ENCODE results near the gene BRD4. TPM values are rescaled to one million over a fixed set of nuclear protein-coding genes. Genes with fewer than 3 reads are reported as not detected.

Gene BRD4
- total and polyA plus RNA-seq, 2 of the 13 experiments (the other 11 are each of a cell fraction or from before 2014, with no cell fraction given) = 10.5 to 11.4 TPM

DNA sequence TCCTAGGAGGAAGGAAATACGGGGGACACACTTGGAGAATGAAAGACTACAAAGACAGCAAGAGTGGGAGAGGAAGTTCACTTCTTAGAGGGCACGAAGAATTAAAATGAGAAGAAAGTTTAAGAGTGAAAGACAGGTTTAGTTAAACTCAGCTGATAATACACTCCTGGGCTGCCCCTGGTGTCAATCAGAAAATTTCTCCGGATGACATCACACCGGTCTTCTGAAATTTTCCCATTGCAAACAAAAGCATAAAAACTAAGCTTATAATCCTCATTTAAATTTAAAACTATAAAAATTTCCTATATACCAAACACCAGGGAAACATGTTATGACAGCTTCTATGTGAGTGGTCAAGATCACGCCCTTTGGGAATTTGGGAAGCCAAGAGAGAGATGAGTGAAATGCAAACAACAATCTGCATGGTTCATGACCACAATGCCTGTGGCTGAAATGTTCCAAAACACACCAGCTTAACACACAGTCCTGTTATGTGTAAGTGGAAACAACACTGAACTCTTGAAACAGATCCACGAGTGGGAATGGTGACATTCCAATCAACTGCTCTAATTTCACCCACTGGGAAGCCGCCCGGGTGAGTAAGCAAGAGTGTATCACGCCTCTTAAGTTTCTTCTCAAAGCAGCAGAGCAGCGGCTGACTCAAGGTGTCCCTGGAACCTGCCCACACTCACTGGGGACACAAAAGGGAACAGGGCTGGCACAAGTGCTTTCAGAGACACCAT, 49.0 kb downstream of the BRD4 start:
- Histone ChIP-seq H3K27ac (ENCODE audit: extremely low read length, insufficient read depth, low read length) (peak overlapping the region; percentile 70), H3K9ac (ENCODE audit: insufficient read depth, low read depth, low read length) (no peak overlapping the region), H3K36me3 (replicated peaks in 1 of 2; ENCODE audit: control insufficient read depth in 1 of 2, insufficient read depth in 2 of 2, low read length in 2 of 2) (peaks cover 0 to 11% of the 10 kb centered on the region in 2 experiments; a peak in 3 of 5 replicates), H3K4me2 (ENCODE audit: low read depth, low read length) (no peak overlapping the region), H4K20me1 (ENCODE audit: insufficient read depth, low read length) (peaks cover 97% of the 10 kb centered on the region), H3K79me2 (ENCODE audit: insufficient read depth, low read length) (peaks cover 100% of the 10 kb centered on the region), H3K4me1 (ENCODE audit: insufficient read depth, low read length) (peaks cover 94% of the 10 kb centered on the region), H2AFZ (ENCODE audit: low read length) (no peak overlapping the region), H3K4me3 (replicated peaks in 1 of 3; ENCODE audit: insufficient read depth in 1 of 3, low read depth in 2 of 3, low read length in 3 of 3) (no peak overlapping the region), H3K27me3 (ENCODE audit: control insufficient read depth in 1 of 2, insufficient read depth in 2 of 2, low read length in 2 of 2) (no peaks in the 10 kb centered on the region), H3K9me3 (ENCODE audit: low read length) (no peaks in the 10 kb centered on the region)
- ChIA-PET POLR2A (interaction anchor here (0.6 to 6.6 kb wide), 2 partner anchors 14 to 18 kb away, joined by 3 to 54 read pairs; no protein-coding TSS in a partner anchor), CTCF (ENCODE audit: low intra/inter-chr PET ratio, low total read pairs) (no interaction called here)
- BruUV-seq (replicated peaks) = no TSS peak
- DNase-seq (ENCODE audit: low spot score) = no peak
- intact Hi-C loops (cut with micrococcal nuclease; ENCODE audit: unreplicated experiment) (loop anchor here (10.0 kb wide), 1 partner anchor 91 kb away; the partner anchor contains the start of gene AKAP8), in situ Hi-C loops (cut with HindIII; ENCODE audit: extremely low pct_ligation_motif_present, low pct_unique_long_range_greater_than_20kb) (no loop called here)
- WGBS (ENCODE audit: low lambda C conversion rate) = 90% methylated on average over 10 of the region's 10 CpGs
- no peak for FAIRE-seq
- ATAC-seq = no peak
- TF ChIP-seq, protein P1, sequence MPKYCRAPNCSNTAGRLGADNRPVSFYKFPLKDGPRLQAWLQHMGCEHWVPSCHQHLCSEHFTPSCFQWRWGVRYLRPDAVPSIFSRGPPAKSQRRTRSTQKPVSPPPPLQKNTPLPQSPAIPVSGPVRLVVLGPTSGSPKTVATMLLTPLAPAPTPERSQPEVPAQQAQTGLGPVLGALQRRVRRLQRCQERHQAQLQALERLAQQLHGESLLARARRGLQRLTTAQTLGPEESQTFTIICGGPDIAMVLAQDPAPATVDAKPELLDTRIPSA (CRISPR knock-in tag; IDR thresholded peaks at IDR 0.05; ENCODE audit: borderline replicate concordance) = no peak
- TF ChIP-seq, protein P2, sequence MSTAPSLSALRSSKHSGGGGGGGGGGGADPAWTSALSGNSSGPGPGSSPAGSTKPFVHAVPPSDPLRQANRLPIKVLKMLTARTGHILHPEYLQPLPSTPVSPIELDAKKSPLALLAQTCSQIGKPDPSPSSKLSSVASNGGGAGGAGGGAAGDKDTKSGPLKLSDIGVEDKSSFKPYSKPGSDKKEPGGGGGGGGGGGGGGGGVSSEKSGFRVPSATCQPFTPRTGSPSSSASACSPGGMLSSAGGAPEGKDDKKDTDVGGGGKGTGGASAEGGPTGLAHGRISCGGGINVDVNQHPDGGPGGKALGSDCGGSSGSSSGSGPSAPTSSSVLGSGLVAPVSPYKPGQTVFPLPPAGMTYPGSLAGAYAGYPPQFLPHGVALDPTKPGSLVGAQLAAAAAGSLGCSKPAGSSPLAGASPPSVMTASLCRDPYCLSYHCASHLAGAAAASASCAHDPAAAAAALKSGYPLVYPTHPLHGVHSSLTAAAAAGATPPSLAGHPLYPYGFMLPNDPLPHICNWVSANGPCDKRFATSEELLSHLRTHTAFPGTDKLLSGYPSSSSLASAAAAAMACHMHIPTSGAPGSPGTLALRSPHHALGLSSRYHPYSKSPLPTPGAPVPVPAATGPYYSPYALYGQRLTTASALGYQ (CRISPR knock-in tag; IDR thresholded peaks at IDR 0.05) = no peak
- TF ChIP-seq, protein P3, sequence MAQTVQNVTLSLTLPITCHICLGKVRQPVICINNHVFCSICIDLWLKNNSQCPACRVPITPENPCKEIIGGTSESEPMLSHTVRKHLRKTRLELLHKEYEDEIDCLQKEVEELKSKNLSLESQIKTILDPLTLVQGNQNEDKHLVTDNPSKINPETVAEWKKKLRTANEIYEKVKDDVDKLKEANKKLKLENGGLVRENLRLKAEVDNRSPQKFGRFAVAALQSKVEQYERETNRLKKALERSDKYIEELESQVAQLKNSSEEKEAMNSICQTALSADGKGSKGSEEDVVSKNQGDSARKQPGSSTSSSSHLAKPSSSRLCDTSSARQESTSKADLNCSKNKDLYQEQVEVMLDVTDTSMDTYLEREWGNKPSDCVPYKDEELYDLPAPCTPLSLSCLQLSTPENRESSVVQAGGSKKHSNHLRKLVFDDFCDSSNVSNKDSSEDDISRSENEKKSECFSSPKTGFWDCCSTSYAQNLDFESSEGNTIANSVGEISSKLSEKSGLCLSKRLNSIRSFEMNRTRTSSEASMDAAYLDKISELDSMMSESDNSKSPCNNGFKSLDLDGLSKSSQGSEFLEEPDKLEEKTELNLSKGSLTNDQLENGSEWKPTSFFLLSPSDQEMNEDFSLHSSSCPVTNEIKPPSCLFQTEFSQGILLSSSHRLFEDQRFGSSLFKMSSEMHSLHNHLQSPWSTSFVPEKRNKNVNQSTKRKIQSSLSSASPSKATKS (CRISPR knock-in tag; IDR thresholded peaks at IDR 0.05) = no peak
- TF ChIP-seq, protein P4, sequence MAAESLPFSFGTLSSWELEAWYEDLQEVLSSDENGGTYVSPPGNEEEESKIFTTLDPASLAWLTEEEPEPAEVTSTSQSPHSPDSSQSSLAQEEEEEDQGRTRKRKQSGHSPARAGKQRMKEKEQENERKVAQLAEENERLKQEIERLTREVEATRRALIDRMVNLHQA (CRISPR knock-in tag; IDR thresholded peaks at IDR 0.05) = no peak
- TF ChIP-seq NR2F6 (IDR thresholded peaks at IDR 0.05) (no peak), NR2F6 (CRISPR knock-in tag; IDR thresholded peaks at IDR 0.05) (no peak), SYNCRIP (IDR thresholded peaks at IDR 0.05; ENCODE audit: insufficient read depth, low read depth, low read length) (no peak), ZNF34 (CRISPR knock-in tag; IDR thresholded peaks at IDR 0.05; ENCODE audit: borderline replicate concordance) (no peak), ZFP36 (IDR thresholded peaks at IDR 0.05; ENCODE audit: borderline replicate concordance, low read depth, low read length, partially characterized antibody) (no peak)
- TF ChIP-seq, protein P5, sequence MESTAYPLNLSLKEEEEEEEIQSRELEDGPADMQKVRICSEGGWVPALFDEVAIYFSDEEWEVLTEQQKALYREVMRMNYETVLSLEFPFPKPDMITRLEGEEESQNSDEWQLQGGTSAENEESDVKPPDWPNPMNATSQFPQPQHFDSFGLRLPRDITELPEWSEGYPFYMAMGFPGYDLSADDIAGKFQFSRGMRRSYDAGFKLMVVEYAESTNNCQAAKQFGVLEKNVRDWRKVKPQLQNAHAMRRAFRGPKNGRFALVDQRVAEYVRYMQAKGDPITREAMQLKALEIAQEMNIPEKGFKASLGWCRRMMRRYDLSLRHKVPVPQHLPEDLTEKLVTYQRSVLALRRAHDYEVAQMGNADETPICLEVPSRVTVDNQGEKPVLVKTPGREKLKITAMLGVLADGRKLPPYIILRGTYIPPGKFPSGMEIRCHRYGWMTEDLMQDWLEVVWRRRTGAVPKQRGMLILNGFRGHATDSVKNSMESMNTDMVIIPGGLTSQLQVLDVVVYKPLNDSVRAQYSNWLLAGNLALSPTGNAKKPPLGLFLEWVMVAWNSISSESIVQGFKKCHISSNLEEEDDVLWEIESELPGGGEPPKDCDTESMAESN (CRISPR knock-in tag; conservative IDR thresholded peaks at IDR 0.05) = no peak
- TF ChIP-seq, protein P6, sequence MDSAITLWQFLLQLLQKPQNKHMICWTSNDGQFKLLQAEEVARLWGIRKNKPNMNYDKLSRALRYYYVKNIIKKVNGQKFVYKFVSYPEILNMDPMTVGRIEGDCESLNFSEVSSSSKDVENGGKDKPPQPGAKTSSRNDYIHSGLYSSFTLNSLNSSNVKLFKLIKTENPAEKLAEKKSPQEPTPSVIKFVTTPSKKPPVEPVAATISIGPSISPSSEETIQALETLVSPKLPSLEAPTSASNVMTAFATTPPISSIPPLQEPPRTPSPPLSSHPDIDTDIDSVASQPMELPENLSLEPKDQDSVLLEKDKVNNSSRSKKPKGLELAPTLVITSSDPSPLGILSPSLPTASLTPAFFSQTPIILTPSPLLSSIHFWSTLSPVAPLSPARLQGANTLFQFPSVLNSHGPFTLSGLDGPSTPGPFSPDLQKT (CRISPR knock-in tag; IDR thresholded peaks at IDR 0.05; ENCODE audit: borderline replicate concordance) = no peak
